HG03432 (cell line): Measurements from ENCODE around the gene LAMTOR4.

Experiments used
- ATAC-seq: cut with Tn5 transposase; IDR thresholded peaks from one replicate; pipeline ENCODE4 v1.9.1; 2021; ENCODE audit warnings: mild to moderate bottlenecking, moderate library complexity; ENCODE audit not compliant: unreplicated experiment

Gene LAMTOR4

DNA sequence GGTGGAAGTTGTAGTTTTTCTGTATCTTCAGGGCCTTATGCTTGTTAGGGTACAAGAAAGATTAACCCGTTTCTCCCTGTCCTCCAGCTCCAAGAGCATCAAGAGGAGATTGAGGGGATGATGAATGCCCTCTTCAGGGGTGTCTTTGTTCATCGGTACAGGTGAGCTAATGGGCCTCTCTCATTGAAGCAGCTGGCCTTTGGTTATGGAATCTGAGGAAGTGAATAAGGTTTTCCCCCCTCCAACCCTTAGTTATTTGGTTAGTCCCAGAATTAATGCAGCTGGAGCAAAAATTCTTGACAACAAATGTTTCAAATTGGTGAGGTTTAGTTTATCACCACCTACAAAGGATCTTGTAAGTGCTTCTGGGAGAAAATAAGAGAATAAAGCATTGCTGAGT lies 46.5 kb downstream of the LAMTOR4 start:
- ATAC-seq = no peak

GRCh38 chr7:100195901-100196322 lies 47.2 kb downstream of the LAMTOR4 start:
- ATAC-seq = peak; percentile 51

DNA sequence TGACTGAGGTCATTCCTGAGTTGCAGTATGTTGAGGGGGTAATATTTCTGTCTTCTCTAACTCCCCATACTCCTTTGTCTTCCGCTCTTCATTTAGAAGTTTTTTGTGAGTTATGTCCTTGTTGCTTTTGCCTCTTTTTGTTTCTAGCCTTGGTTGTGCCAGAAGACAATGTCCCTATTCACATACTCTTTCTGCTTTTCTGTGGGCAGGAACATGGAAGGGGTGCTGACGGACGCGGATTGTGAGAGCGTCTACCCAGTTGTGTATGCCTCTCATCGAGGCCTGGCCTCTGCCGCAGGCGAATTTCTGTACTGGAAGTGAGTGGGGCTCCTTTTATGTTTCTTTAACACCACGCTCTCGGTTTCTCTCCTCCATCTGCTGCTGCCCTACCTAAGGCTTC lies 49.5 kb downstream of the LAMTOR4 start:
- ATAC-seq = no peak

GRCh38 chr7:100200693-100201092 lies 52.0 kb downstream of the LAMTOR4 start:
- no peak for ATAC-seq
